HG03558 (cell line): ENCODE measurements around the gene LMOD1.

Experiments
- ATAC-seq: cut with Tn5 transposase; IDR thresholded peaks from one replicate; pipeline ENCODE4 v1.9.1; 2021; ENCODE audit warnings: moderate number of reproducible peaks; ENCODE audit not compliant: unreplicated experiment; ENCODE audit errors: extremely low read depth

LMOD1 gene

DNA sequence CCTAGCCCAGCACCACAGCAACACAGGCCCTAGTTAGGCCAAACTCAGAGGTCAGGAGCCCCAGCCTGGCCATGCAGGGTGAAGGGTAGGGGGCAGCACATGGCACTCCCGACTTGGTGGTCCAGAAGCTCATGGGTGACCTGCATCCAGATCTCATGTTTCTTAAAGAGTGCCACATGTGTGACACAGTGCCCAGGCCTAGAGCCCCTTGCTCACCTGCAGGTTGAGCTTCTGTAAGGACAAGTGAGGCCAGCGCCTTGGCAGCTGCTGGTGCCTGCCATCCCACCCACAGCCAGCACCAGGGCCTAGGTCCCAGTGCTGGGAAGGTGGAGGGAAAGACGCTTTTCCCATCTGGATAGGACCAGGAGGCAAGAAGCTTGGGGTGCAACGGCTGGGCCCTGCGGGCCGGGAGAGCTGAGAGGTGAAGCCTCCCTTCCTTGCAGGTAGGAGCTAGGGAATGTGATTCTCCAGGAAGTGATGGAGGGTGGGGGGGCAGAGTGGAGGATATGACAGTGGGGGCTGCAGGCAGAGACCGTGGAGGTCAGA is 51.2 kb downstream of the LMOD1 start:
- no peak for ATAC-seq

DNA sequence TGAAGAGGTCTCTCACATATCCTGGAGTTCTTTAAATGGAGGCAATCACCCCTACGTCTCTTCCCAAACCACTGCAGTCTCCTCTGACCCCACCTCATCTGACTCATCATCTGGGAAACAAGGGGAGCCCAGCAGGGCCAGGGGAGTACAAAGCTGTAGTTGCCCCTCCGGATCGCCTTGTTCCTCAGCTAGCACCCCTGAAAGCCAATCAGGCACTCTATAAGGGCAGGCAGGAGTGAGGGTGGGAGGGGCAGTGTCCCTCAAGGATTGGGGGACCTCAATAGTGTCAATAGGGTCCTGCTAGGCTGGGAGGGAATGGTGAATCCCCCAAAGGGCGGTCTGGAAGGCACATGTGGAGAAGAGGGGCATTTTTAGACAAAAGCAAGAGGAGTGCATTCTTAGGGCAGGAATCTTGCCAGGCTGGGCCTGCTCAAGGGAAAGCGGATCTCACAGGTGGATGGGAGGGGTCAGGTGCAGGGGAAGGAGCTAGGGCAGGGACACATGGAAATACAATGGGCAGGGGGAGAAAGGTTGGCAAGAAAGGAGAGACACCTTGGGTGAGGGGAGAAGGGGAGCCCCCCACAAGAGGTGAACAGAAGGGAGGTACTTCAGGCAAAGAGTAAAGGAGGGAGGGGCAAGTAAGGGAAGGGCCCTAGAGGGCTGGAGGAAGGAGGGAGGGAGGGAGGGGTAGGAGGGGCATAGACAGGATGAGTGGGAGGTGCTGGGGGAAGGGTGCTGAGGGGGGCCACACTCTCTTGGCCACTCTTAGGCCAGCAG is 51.8 kb downstream of the LMOD1 start:
- ATAC-seq = no peak

DNA sequence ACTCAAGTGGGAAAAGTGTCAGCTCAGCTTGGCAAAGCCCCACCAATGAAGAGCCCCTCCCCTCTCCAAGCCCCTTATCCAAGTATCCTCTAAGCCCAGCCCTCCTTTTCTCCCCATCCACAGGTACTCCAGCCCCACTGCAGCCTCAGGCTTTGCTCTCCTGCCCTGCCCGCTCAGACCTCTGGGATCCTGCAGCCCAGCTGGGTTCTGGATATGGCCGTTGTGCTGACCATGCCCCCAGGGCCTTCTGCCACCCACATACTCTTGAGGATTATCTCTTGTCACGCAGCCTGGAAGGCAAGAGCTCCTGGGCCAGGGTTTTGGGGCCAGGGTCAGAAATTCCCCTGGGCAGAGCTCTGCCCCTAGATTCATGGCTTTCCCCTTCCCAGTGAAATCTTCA is 52.9 kb downstream of the LMOD1 start:
- ATAC-seq = no peak

DNA sequence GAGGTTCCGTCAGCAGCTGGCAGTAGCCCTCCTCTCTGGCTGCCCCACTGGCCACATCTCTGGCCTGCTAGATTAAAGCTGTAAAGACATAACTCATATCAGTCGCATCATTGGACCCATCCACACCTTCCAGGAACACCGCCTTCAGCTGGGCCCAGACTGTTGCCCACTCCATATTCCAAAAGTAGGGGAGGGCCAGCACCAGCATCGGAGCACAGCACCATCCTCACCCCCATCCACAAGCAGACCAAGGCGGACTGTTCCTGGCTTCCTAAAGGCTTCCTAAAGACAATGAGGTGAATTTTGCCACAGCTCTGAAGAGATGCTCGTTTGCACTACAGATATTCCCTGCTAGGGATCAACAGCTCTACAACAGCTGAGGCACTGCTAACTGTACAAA is 54.1 kb downstream of the LMOD1 start:
- no peak for ATAC-seq

DNA sequence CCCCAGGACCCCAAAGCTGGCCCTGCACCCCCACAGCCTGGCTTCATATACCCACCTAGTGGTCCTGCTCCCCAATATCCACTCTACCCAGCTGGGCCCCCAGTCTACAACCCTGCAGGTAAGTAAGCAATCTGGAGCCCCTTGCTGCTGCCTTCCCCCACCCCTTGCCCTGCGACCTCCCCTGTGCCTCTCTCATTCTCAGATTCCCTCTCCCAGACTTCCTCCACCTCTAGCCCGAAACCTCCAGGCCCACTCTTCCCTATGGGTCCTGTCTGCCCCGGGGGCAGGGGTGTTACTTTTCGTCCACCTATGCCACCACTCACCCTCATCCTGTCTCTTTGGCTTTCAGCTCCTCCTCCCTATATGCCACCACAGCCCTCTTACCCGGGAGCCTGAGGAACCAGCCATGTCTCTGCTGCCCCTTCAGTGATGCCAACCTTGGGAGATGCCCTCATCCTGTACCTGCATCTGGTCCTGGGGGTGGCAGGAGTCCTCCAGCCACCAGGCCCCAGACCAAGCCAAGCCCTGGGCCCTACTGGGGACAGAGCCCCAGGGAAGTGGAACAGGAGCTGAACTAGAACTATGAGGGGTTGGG is 54.8 kb downstream of the LMOD1 start:
- ATAC-seq = no peak

DNA sequence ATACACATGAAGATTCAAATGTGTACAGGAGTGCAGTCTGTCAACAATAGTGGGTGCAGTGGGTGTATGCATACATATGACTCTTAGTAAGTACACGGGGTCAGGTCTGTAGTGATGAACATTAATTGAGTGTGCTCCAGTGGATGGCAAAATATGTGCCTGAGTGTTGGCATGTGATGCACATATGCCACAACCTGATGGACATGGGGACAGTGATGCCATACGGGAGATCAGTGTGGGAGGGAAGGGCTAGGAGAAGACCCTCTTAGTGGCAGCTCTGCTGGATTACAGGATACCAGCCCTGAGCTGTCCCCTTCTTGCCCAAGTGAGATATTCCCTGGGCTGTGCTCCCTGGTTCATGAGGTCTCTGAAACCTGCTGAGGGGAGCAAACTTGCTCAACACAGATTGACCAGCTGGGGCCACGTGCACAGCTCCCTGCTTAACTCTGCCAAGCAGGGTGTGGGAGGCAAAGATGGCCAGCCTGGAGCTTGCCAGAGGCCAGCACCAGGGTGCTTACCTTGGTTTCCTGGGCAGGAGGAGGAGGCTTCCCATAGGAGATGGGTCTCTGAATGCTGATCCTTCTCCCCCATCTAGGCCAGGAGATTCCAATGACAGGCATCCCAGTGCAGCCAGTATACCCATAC is 55.4 kb downstream of the LMOD1 start:
- ATAC-seq = no peak

DNA sequence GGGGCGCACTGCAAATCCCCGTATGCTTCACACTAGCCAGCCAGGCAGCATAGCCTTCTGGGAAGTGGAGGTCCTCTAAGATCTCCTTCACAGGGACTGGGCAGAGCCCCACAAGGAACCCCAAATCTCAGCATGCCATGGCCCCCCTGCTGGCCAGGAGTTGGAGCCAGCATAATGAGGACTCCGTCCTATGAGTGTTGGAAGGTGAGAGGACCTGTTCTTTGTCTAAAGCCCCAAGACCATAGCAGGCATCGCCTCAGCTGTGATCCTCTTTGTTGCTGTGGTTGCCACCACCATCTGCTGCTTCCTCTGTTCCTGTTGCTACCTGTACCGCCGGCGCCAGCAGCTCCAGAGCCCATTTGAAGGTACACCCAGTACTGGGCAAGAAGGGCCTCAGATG is 56.1 kb downstream of the LMOD1 start:
- ATAC-seq = no peak

DNA sequence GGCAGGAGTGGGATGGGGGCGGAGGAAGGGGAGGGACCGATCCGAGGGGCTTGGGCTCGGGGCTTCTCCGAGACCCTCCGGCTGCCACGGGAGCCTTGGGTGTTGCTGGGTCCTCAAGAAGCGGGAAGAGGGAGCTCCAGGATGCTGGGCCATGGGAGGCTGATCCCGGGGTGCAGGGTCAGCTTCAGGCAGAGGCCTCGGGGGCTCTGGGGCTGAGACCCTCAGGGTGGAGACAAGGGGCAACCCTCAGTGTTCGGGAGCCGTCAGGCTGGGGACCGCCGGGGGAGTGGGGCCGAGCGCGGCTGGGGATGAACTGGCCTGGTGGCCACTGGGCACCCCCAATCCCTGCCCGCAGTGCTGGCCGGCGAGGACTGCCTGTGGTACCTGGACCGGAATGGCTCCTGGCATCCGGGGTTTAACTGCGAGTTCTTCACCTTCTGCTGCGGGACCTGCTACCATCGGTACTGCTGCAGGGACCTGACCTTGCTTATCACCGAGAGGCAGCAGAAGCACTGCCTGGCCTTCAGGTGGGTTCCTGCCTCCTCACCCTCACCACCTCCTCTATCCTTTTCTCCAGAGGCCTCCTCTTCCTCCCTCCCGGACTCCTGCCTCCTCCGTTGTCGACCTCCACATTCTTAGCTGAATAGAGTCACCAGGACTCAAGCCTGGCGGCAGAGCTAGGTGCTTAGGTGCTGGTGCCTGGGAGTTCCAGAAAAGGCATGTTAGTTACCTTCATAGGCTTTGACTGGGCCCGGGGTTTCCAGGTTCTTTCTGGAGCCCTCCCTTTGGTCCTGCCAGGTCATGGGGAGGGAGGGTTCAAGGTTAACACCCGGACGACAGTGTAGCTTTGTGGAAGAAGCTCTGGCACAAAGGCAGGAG is 57.0 kb downstream of the LMOD1 start:
- no peak for ATAC-seq

DNA sequence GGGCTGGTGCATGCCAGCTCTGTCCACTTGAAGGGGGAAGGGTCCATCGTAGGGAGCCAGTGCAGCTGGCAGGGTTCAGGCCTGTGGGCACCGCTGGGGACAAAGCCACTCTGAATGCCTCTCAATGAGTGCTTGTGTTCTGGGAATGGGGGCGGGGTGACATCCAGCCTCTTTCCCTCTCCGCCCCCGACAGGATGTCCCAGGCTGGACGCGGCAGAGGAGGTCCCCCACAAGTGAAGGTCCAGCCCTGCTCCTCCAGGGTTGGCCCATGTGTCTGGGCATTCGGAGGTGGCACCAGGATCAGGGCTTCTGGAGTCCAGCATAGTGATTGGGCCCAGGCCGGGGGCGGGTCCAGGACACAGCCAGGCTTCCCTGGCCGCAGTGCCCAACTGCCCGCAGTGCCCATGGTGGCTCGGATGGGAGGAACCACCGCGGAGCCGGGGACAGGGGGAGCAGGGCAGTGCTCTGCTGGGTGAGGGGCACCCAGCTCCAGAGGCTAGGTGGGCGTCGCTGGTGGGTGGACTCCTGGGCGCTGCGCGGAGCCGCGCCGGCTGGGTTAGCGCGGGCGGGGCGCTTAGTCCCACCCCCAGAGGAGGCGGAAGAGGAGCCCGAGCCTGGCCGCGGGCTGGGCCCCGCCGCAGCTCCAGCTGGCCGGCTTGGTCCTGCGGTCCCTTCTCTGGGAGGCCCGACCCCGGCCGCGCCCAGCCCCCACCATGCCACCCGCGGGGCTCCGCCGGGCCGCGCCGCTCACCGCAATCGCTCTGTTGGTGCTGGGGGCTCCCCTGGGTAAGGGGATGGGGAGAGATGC is 57.9 kb downstream of the LMOD1 start, which contains the start of gene SHISA4:
SHISA4 (plus strand) TSS at position 617 of the 808 bp plus-strand sequence; CDS start at position 714, 97 bp downstream.
- no peak for ATAC-seq

DNA sequence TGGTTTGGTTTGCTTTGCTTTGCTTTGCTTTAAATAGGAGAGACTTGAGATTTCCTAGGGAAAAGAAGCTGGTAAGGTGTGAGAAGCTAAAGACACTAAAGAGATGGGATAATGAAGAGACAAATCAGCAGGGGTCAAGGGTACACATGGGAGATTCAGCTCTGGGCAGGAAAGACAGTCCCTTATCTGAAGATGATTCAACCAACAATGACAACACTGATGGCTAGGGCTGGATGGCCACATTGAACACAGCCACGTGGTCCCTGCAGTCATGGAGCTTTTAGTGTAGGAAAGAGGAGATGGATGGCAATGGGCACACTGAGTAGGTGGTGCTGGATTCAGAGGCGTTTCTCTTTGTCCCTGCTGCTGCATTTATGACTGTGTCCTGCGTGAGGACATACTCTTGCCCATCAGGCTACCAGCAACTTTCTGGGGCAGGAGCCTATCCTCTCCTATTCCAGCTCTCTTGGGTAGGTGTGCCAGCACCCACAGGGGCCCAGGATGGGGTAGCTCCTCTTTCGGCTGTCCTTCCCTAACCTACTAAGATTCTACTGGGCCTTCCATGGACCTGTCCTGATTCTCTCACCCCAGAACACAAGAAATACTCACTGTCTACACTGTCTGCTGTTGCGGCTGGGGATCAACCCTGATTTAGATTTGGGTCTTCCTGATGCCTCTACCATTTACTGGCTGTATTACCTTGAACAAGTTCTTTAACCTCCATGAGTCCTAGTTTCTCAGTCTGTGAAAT is 59.1 kb downstream of the LMOD1 start:
- ATAC-seq = no peak

DNA sequence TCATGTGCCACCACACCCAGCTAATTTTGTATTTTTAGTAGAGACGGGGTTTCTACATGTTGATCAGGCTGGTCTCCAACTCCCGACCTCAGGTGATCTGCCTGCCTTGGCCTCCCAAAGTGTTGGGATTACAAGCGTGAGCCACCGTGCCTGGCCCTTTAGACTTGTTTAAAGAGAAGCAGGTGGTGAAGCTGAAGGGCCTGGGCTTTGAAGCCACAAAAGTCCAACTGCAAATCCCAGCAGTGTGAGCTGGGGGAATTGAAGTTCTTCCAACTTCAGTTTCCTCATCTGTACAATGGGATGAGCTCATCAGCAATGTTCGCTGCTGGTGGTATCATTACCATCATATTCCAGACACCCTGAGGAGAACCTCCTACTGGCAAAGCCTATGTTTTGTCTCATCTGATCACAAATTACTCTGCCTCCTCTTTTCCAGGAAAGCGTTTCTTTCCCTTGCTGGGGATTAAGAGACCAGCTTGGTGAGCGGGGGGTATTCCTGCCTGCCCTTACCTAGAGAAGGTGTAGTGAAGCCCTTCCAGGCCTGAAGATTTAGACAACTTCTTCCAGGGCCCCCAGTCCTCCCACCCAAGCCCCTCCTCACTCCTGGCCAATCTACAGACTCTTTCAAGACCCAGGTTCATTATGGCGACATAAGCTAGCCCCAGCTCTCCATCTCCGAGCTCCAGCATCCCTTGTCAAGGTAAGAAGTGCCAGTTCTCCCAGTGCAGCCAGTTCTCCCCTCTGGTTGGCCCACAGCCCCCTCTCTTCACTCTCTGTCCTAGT is 60.1 kb downstream of the LMOD1 start:
- no peak for ATAC-seq

DNA sequence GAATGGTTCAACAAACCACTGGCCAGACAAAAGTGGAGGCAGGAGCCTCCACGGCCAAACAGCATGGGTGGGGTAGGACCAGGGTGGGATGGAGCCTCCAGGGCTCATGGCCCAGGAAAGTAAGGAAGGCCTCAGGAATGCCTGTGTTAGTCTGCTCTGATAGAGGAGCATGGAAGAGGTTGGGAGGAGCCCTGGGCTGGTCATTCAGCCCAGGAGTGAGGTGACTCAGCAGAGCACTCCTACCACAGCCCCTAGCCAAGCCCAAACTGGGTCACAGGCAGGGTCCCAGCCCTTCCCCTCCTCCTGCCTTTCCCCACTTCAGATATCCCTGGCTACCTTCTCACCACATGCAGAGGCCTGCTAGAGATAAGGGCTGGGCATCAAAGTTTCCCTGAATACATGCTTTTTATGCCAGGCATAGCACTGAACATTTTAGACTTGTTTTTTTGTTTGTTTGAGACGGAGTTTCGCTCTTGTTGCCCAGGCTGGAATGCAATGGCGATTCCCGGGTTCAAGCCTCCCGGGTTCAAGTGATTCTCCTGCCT is 60.7 kb downstream of the LMOD1 start:
- ATAC-seq = no peak

DNA sequence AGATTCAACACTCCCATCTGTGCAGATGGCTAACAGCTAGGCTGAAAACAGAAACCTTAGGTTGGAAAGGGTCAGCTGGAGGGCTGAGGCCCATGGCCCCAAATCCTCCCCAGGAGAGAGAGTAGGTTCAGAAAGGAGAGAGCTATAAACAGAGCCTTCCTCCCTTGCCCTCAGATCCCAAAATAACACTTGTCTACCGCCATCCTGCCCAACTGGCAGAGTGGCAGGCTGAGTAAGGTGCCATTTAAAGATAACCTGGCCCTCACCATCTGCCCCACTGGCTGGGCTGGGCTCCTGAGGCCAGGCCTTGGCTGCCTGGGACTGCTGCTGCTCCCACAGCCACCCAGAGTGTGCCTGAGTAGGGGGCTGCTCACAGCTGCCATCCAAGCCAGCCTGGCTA is 61.9 kb downstream of the LMOD1 start:
- ATAC-seq = no peak

DNA sequence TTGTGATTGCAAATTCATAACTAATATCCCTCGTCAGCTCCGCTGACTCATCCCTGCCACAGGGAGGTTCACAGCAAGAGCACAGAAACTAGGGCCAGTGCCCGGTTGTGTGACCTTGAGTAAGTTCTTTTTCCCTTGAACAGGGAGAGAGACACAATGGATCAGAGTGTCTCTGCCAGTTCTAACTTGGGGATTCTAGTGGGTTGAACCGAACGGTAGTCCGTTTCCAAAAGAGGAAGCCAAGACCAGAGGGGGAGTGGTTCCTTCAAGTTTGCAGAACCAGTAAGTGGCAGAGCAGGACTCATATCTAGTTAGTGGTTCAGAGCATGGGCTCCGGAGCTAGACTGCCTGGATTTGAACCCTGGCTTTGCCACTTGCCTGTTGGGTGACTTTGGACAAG is 62.6 kb downstream of the LMOD1 start:
- no peak for ATAC-seq

DNA sequence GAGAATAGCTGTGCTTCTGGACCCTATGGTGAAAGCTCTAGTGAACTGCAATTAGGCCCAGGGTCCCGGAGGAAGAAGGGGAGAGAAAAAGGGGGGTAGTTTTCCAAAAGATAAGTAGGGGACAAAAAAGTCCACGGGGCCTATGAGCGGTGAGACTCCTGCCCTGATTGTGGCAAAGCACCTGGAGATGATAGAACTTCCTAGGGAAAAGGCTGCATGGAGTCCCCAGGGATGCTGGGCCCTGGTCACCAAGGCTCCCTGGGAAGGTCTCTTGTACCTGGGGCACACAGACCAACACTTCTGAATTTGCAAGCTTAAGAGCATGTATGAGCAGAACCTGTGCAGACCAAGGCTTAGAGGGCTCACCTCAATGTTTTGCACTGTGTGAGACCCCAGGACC is 63.1 kb downstream of the LMOD1 start:
- no peak for ATAC-seq

DNA sequence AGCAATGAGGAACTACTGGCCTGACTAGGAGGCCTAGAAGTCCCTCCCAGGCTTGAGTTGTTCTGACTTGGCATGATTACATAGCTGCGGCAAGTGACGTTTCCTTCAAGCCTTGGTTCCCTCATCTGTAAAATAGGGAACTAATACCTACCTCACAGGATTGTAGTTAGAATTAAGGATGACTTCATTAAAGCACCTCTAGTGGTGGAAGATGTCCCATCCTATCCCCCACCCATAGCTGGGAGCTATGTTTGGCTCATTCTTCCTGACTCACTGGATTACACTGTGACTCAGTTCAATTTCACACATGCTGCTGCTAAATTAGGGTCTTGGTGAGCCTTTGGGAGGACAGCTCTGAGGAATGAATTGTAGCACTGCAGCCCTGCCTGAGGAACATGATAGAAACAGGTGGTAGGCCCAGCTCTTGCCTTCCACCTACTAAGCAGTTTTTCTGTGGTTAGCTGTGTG is 63.6 kb downstream of the LMOD1 start:
- no peak for ATAC-seq

DNA sequence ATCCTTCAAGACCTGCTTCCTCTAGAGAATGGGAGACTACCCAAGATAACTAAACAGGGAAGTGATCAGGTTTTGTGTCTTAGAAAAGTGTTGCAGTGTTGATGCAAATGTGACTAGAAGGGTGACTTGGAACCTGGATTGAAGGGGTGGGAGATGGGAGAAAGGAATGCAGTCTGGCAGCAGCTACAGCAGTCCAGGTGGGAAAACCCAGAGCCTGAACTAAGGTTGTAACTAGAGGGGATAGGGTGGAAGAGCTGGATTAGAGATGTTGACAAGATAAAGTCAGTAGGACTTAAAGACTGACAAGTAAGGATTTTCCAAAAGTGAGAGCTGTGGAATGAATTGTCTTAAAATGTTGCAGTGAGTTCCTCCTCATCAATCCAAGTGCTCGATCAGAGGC is 64.7 kb downstream of the LMOD1 start:
- no peak for ATAC-seq
